ENCODE measurements around the gene CYP46A1.
"Not testable (repeated sequence)": the region's sequence is repeated elsewhere in the genome, so short reads cannot be mapped to it uniquely, and the experiment has no call there.

Gene CYP46A1

DNA sequence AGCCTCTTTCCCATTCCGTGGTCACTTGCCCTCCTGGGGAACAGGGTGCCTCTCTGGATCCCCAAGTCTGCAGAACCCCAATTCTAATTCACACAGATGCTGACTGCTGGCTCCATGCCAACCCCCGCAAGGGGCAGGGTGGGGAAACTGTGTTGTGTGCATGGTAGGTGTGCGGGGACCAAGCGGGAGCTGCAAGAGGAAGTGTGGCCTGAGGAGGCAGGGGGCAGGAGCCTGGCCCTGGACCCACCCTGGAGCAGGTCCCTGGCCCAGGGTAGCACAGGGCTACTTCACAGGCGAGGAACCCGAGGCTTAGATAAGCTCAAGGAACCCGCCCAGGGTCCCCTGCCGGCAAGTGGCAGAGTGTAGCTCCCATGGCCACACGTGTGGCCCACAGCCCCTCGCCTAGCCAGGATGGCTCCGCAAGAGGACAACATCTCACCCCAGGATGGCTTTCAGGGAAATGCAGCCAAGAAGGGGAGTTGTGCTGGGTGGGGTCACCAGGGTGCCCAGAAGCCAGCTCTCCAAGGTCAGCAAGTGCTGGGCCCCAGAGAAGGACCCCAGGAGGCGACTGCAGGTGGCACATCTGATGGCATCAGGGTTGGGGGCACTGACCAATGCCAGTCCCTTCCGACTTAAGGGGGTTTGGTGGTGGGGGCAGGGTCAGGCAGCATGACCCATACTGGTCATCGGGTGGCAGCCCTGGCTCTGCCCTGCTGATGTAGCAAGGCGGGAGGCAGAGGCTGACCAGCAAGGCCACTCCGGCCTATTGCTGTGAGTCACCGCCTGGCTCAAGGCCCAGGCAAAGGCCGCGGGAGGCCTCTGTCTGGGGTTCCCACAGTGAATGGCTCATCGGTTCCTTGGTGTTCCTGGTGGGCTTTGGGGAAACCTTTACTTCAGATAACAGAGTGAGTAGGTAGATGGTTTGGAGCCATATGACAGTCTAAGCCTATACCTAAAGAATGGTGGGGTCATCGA is 71.8 kb downstream of the CYP46A1 start:
- no peak for DNase-seq (ENCODE audit: low read depth in 3 of 3)

DNA sequence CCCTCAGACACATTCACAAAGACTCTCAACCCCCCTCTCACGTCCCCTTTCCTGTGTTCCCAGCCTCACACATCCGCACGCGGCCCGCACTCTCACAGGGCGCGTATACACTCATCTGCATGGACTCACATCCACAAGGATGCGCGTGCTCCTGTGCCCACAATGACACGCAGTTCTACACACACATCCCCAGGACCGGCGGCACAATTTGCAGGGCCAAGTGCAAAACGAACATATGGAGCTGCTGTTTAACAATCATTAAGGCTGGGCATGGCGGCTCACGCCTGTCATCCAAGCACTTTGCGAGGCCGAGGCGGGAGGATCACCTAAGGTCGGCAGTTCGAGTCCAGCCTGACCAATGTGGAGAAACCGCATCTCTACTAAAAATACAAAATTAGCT is 72.7 kb downstream of the CYP46A1 start:
- no peak for DNase-seq (ENCODE audit: low read depth in 3 of 3)

DNA sequence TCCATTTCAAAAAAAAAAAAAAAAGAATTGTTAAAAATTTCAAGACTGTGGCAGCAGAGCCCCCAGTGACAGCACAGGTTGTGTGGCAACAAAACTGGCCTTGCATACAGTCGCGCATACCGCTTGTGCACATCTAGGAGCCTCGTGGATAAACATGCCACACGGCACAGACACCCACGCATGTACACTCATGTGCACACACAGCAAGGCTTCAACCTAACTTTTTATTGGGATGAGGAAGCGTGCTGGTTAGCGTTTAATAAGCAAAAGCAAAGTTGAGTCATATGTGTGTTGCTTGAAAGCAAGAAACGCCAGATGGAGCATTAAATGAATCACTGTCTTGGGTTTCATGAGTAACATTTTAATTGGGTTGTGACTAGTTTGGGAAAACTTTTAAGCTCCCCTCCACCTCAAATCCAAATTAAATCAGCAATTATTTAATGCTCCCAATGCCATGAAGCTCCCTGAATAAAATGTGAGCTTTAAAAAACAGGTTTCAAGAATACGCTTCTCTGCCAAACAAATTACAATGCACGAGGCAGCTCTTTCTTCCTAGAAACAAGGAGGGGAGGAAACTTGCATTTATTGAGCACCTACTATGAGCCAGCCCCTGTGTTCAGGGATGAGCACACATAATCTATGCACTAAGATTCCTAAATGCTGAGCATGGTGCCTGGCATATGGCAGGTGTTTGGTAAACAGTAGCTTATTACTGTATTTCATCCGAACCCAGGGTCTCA is 73.4 kb downstream of the CYP46A1 start:
- no peak for DNase-seq (ENCODE audit: low read depth in 3 of 3)

DNA sequence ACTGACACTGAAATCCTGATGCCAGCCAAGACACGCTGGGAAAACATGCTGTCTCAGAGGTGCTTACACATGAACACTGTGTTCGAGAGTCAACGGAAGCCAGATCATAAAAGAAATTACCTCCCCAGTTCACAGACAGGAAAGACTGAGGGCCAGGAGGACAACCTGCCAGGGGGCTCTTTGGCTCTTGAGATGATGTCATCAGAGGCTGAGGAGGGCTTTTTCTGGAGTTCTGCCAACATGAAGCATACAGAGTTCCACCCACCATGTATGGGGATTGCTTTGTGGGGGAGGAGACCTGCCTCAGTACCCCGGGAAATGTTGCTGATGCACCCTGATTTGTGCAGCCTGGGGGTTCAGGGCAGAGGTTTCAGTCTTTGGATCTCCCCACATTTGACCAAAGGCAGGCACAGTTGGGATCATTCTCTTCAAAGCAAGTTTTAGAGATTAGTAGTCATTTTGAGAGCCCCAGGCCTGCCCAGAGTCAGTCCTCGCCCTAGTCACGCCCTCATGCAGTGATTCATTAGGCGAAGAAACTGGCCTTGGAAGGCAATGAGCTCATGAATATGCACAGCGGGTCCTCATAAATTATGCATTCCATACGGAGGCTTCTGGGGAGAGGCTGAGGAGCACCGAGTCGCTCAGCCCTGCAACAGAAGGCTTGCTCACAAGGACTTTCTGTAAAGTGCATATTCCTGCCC is 74.2 kb downstream of the CYP46A1 start:
- no peak for DNase-seq (ENCODE audit: low read depth in 3 of 3)

DNA sequence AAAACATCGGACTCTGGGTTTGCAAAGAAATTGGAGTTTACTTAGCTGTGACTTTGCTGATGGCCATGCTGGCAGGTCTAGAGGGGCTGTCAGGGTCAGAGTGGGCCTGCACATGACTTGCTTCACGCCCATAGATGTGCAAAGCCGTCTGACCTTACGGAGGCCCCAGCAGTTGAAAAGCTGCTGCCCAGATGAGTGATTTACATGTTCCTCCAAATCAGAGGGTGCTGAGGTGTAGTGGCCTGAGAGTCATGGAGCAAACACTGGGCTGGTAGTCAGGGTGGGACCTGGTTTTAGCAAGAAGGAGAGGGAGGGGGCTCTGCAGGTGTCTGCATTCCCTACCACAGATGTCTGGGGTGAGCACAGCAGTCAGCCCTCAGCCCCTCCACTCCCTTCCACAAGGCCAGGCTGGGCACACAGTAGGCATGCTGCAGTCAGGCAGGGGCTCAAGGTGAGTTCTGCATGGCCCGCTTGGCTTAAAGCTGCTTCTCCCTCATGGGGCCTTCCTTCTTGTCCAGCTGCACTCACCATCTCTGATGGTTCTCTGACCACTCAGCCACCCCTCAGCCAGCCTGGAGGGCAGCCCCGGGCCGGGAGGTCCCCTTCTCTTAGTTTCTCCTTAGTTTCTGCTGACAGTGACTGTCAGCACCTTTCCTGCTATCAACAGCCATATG is 74.9 kb downstream of the CYP46A1 start:
- no peak for DNase-seq (ENCODE audit: low read depth in 3 of 3)

DNA sequence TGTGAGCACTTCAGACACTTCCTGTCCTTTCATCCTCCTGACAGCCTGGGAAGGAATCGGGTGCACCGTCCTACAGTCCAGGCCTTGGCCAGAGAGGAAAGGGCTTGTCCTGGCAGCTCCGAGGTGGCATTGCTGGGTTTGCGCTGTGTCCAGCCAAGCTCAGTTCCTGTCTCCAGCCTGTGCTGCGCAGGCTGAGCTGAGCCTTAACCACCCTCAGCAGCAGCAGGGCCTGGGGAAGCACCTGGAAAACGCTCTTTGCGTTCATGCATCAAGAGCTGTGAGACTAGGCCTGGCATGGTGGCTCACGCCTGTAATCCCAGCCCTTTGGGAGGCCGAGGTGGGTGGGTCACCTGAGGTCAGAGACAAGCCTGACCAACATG is 75.4 kb downstream of the CYP46A1 start:
- no peak for DNase-seq (ENCODE audit: low read depth in 3 of 3)

DNA sequence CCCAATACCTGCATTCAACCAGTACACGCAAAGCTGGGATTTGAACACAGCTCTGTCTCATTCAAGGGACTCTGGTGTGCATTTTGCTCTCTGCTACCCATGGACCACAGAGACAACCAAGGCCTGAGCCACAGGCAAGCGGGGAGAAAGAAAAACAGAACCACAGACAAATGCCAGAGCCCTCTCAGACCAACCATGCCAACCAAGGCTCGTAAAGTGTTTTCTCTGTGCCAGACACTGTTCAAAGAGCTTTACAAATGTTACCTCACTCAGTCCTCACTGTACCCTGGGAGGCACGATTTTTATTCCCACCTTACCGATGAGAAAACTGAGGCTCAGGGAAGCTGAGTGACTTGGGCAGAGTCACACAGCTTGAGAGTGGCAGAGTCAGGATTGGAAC is 76.7 kb downstream of the CYP46A1 start:
- DNase-seq (ENCODE audit: low read depth in 3 of 3): no peak

DNA sequence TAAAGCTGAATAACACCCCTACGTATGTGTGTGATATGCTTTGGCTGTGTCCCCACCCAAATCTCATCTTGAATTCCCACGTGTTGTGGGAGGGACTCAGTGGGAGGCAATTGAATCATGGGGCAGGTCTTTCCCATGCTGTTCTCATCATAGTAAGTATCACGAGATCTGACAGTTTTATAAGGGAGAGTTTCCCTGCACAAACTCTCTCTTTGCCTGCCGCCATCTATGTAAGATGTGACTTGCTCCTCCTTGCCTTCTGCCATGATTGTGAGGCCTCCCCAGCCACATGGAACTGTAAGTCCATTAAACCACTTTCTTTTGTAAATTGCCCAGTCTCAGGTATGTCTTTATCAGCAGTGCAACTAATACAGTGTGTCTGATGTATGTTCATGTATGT is 78.8 kb downstream of the CYP46A1 start:
- not testable (repeated sequence) for DNase-seq (ENCODE audit: low read depth in 3 of 3)

DNA sequence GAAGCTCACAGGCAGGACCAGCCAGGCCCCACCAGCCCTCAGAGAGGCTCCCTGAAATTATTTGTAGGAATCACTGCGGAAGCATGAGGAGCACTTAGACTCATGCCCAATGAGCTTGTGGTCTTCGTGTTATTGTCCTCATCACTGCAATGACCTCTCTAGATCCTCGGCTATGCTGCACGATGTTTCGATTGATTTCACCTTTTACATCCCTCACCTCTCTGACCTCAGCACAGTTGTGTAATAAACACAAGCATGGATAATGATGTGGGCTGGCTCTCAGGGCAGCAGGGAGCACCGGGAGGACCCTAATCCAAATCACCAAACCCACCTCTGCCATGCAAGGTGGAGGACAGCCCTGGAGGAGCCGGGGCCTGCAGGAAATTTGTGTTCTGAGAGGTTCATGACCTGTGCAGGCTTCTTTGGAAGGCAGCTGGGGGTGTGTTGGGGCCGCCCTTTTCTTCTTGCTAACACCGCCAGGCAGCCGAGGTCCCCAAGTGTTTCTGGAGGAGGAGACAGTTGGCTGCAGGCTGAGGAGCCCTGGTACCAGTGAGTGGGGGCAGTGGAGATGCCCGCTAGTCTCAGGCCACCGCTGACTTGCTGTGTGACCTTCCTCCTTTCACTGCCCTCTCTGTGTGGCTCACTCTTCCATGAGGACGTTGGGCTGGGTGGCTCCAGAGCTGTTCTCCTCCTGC is 79.6 kb downstream of the CYP46A1 start:
- DNase-seq (ENCODE audit: low read depth in 3 of 3): no peak

DNA sequence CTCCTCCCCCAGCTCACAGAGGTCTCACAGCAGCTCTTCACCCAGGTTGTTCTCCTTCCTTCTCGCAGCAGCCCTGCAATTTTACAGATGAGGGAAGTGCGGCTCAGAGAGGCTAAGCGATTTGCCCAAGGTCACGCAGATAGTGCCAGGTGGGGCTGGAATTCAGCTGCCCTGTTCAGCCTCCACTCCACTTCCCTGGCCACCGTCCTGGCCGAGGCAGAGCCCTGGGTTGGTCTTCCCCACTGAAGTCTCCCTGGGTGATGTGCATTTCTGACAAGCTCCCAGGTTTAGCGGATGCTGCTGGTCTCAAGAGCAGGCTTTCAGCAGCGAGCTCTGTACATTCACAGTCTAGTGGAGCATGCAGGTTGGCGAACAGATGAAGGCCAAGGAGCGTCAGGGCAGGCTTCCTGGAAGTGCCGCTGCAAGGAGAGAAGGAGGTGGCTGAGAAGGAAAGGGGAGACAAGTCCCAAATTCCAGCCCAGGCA is 80.2 kb downstream of the CYP46A1 start:
- no peak for DNase-seq (ENCODE audit: low read depth in 3 of 3)

DNA sequence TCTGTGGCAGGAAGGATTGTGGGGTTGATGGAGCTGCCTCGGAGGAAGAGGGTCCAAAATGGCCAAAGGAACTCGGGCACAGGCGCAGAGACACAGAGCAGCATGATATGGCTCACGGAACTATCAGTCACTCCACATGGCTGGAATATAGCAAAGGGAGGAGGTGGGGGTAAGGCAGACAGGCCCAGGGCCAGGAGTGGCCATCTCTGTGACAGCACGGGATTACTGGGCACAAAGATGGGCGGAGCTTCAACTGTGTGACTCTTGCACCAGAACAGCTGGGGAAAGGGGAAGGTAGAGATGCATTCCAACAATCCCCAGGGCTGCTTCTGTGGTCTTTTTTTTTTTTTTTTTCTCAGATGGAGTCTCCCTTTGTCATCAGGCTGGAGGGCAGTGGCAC is 84.3 kb downstream of the CYP46A1 start:
- no peak for DNase-seq (ENCODE audit: low read depth in 3 of 3)

DNA sequence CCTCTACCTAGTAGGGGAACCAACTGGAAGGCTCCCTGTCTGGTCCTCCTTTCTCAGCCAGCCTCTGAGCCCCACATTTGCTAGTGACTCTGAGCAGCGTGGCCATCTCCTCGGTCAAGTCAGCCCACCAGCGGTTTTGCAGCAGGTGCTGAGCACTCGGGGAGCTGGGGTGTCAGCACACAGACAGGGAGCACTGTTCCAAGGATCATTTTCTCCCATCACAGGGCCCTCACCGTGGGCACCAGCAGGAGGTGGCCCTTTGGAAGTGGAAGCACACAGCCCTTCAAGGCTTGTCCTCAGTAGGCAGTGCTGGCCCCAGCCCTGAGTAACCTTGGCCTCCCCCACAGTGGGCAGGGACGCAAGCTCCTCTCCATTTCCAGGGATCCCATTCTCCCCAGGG is 85.0 kb downstream of the CYP46A1 start:
- DNase-seq (ENCODE audit: low read depth in 3 of 3): no peak

DNA sequence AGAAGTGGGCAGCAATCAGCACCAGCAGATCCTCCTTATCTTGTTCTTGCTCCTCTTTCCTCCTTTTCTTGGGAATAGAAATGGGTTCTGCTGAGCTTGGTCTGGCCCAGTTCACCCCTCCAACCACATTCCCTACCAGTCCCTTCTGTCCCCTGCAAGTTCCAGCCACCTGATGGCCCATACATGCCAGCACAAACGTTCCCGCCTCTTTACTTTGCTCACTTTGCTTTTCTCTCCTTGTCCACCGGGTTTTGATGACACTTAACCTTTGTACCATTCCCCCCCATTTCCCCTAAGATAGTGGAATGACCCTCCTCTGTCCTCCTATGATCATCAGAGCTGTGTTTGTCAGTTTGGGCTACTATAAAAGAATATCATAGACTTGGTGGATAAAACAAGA is 85.7 kb downstream of the CYP46A1 start:
- DNase-seq (ENCODE audit: low read depth in 3 of 3): no peak

DNA sequence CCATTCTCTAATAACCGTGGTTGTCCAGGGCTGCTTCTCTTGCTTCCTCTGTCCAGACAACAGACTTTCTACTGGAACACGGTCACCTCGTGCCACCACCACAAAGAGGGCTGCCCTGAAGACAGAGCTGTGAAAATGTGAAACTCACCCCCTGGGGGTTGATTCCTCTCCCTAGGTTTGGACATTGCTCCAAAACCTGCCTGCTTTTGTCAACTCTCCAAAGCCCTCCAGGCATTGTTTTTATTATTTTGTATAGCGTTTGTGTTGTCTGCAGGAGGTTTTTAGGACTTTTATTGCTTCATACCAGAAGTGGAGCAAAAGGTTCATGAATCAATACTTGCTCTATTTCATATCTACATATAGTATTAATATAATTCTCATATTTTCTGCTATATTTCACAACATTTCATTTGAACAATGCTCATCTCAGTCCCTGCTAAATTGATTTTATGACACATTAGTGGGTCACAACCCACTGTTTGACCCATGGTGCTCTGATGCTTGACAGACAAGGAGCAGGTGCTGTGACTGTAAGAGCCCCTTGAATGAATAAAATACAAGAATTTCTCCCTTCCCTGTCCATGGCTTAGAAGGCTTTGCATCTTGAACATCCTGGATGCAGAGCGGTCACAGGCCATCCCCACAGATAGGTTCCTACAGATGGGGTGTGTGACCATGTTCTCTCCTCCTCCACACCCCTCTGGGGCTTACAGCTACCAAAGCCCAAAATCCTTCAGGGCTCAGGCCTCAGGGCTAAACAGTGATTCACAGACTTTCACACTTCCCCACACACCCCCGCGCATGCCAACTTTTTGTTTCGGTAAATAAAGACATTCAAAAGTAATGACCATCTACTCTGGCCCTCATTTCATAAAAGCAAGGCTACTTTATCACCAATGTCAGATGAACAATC is 88.5 kb downstream of the CYP46A1 start:
- no peak for DNase-seq (ENCODE audit: low read depth in 3 of 3)

DNA sequence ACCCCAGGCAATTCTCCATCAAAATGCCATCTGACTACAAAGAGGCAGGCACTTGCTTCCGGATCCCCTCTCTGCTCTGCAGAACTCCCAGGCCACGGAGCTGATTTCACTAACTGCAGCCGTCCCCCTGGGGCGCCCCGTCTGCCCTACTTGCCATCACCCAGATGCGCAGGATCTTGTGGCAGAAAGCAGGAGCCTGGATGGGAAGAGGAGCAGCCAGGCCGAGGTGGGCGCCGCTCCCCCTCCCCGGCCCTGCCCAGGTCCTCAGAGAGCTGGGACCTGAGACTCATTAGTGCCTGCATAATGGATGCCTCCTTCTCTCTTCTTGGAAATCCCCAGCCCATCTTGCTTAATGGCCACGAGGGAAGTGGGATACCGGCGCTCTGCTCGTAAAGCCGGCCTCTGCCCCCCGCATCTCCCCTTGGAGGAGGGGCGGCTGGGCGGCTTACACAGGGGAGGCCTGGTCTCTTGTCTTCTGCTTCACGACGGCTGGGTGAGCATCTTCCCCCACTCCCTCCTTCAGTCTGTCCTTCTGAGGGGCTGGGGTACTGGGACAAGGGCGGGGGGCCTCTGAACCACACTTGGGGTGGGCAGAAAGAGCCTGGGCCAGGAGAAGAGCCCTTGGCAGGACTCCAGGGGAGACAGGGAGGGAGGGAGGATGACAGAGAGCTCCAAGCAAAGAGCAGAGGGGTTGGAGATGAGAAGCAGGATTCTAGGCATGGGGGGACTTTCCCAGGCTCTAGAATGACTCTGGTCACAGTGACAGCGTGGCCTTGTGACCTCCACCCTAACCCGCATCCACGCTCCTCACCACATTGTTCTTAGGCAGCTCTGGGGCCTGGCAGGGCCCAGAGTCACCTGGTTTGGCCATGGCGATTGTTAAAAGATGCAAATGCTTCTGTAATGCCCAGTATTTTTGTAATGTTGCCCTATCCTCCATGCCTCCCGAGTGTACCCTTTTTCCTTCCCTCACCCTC is 89.7 kb downstream of the CYP46A1 start:
- DNase-seq (ENCODE audit: low read depth in 3 of 3): no peak

DNA sequence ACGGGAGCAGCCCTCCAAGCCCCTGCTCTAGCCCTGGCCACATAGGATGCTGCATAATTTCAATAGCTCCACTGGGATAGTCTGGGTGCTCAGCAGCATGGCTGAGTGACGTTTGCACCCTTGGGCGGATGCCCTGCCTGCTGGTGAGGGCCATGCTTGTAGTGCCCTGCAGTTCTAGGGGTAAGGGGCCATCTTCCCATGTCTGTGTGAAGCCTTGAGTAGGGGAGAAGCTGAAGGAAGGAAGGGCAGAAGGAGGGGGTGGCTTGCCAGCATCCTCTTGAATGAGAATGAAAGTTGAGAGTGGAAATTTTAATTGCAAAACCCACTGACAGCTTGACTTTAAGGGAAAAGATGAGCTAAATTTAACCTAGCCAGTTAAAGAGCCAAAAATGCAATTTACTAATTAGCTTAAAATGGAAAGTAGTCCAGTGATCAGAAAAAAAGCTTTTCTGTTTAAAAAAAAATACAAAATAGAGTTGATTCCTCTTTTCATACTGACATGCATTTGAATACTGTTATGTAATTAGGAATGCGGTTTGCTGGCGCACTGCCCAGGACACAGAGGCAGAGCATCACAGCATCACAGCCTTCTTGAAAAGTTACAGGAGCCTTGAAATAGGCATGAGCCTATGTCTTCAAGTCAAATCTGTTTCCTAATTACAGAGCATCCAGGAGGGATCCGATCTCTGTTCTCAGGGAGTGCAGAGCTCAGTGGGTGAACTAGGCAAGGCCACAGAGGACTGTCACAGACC is 90.6 kb downstream of the CYP46A1 start:
- DNase-seq (ENCODE audit: low read depth in 3 of 3): no peak

DNA sequence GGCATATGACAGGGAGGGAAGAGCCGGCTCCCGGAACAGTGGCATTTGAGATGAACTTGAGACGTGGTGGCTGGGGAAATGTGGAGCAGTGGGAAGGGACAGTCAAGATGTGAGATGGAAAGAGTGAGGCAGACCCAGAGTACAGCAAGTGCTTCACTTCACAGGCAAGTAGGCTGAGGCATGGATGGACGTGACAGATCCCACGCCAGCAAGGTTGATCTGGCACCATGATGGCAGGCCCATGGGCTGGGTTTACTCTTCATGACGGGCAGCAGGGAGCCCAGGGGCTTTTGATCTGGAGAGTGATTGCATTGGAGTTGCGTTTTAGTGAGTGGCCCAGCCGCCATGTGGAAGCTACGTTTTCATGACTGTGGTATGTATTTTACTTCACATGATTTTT is 91.3 kb downstream of the CYP46A1 start:
- DNase-seq (ENCODE audit: low read depth in 3 of 3): no peak

All from stimulated activated CD4-positive, alpha-beta T cell treated with anti-CD3 and anti-CD28 coated beads, TNF-alpha, amount 100 ng/mL, for 4 hours (primary cell).